Astrocyte (in vitro differentiated cells and primary cell): ENCODE measurements around the gene PKMYT1. TPM values are rescaled to one million over a fixed set of nuclear protein-coding genes. Genes with fewer than 3 reads are reported as not detected.

Experiments
- DNase-seq: peaks from one replicate; pipeline ENCODE4 v3.0.0-alpha.2; 2010; ENCODE audit warnings: low read depth
- FAIRE-seq: peaks from 2 replicates; lab custom pipeline; 2011; peaks lifted over from hg19 to GRCh38; lab: Jason Lieb, UNC
- H2AFZ ChIP-seq: 2 replicates; pipeline ENCODE4 v1.6.0; 2012; ENCODE audit warnings: low read depth, low read length, inconsistent platforms
- H3K27ac ChIP-seq: 2 replicates; pipeline ENCODE4 v1.5.1; 2011; ENCODE audit warnings: low read depth, low read length, inconsistent platforms
- H3K27me3 ChIP-seq: 2 replicates; pipeline ENCODE4 v1.6.0; 2011; ENCODE audit warnings: low read length, inconsistent platforms; ENCODE audit not compliant: insufficient read depth
- H3K36me3 ChIP-seq: 2 replicates; pipeline ENCODE4 v1.5.1; 2011; ENCODE audit warnings: low read length, inconsistent platforms; ENCODE audit not compliant: insufficient read depth
- H3K4me1 ChIP-seq: 2 replicates; pipeline ENCODE4 v1.5.1; 2011; ENCODE audit warnings: low read length, inconsistent platforms; ENCODE audit not compliant: insufficient read depth
- H3K4me2 ChIP-seq: 2 replicates; pipeline ENCODE4 v1.6.0; 2012; ENCODE audit warnings: low read length, inconsistent platforms
- H3K4me3 ChIP-seq: 2 replicates; pipeline ENCODE4 v1.5.1; 2011; ENCODE audit warnings: low read depth, mild to moderate bottlenecking, low read length, inconsistent platforms; ENCODE audit not compliant: insufficient read depth
- H3K79me2 ChIP-seq: 2 replicates; pipeline ENCODE4 v1.6.0; 2012; ENCODE audit warnings: mild to moderate bottlenecking, low read length, inconsistent platforms; ENCODE audit not compliant: insufficient read depth
- H3K9ac ChIP-seq: 2 replicates; pipeline ENCODE4 v1.6.0; 2012; ENCODE audit warnings: mild to moderate bottlenecking, low read length, inconsistent platforms
- H3K9me3 ChIP-seq: 2 replicates; pipeline ENCODE4 v1.5.1; 2012; ENCODE audit warnings: low read depth, mild to moderate bottlenecking, low read length, inconsistent platforms; ENCODE audit not compliant: insufficient read depth
- H4K20me1 ChIP-seq: 2 replicates; pipeline ENCODE4 v1.6.0; 2012; ENCODE audit warnings: low read length, inconsistent platforms; ENCODE audit not compliant: insufficient read depth
- H3K27ac Mint-ChIP-seq: one replicate; pipeline ENCODE4 v1.8.0; 2021; ENCODE audit warnings: mild to moderate bottlenecking, mixed read lengths; ENCODE audit not compliant: unreplicated experiment
- H3K27me3 Mint-ChIP-seq: one replicate; pipeline ENCODE4 v1.8.0; 2021; ENCODE audit warnings: low read depth, mixed read lengths; ENCODE audit not compliant: unreplicated experiment
- H3K36me3 Mint-ChIP-seq: one replicate; pipeline ENCODE4 v1.8.0; 2021; ENCODE audit warnings: low read depth, mixed read lengths; ENCODE audit not compliant: unreplicated experiment
- H3K4me1 Mint-ChIP-seq: one replicate; pipeline ENCODE4 v1.8.0; 2021; ENCODE audit warnings: low read depth, mixed read lengths; ENCODE audit not compliant: unreplicated experiment
- H3K4me3 Mint-ChIP-seq: one replicate; pipeline ENCODE4 v1.8.0; 2021; ENCODE audit warnings: mild to moderate bottlenecking, moderate library complexity, mixed read lengths; ENCODE audit not compliant: unreplicated experiment
- H3K9me3 Mint-ChIP-seq: one replicate; pipeline ENCODE4 v1.8.0; 2021; ENCODE audit warnings: mild to moderate bottlenecking, mixed read lengths; ENCODE audit not compliant: unreplicated experiment
- EZH2 ChIP-seq: IDR thresholded peaks from 2 replicates; pipeline ENCODE4 v1.6.1; 2012; ENCODE audit warnings: mild to moderate bottlenecking, low read length, inconsistent platforms; ENCODE audit not compliant: insufficient read depth
- total RNA-seq: library from RNA; stranded (reverse); gene quantifications from 2 replicates; pipeline ENCODE4 v1.2.1, GENCODE V29; 2021
- TF ChIP-seq, protein P1 (sequence below): IDR thresholded peaks from 2 replicates; pipeline ENCODE4 v1.5.1; 2011; ENCODE audit warnings: low read depth, mild to moderate bottlenecking, inconsistent platforms, low read length, moderate library complexity; ENCODE audit not compliant: insufficient read depth

The PKMYT1 gene
- total RNA-seq, 1 donor from 2014 or later, result 3.9 TPM

DNA sequence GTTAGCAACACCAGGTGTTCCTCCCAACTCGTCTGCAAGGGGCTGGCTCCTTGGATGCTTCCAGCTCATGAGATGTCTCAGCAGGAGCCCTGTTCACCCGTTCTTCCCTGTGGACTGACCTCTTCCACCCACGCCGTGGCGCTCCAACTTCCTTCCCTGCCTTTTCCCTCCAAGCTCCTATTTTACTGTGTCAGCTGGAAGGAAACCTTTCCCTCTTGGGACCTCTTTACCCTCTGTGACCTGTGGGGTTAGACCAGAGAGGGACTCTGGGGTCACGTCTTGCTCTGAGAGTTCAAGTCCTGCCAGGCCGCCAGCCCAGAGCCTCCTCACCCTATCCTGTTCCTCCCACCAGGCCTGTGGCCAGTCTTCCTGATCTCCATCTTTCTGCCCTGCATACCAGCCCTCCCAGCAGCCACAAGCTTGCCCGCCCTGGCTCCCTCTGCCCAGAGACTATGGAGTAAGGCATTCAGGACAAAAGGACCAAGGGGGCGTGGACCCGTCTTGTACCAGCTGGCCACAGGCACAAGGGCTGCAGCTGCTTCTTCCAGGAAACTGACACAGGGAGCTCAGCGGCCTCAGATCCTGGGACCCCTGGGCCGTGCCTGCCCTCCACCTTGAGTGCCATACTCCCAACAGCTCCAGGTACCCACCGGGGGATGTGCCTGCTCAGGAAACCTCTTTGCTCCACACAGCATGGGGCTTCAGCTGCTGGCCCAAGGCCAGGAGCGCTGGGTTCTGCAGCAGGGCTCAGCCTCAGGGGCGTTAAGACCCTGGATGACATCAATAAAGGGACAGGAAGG lies 8.1 kb downstream of the PKMYT1 start:
- Histone ChIP-seq H3K27me3 (peaks cover 10% of the 10 kb centered on the region), H3K36me3 (no peaks in the 10 kb centered on the region), H3K9ac (no peak overlapping the region), H3K4me1 (peaks cover 4% of the 10 kb centered on the region), H3K9me3 (no peaks in the 10 kb centered on the region), H3K79me2 (no peaks in the 10 kb centered on the region), H2AFZ (no peak overlapping the region), H3K27ac (no peak overlapping the region), H4K20me1 (peaks cover 28% of the 10 kb centered on the region), H3K4me2 (no peak overlapping the region), H3K4me3 (no peak overlapping the region)
- no peak for FAIRE-seq
- Mint-ChIP-seq H3K27ac (peak overlapping the region; percentile 66), H3K4me1 (no peaks in the 10 kb centered on the region), H3K9me3 (no peaks in the 10 kb centered on the region), H3K27me3 (peaks cover 15% of the 10 kb centered on the region), H3K4me3 (peak overlapping the region; percentile 60), H3K36me3 (peaks cover 6% of the 10 kb centered on the region)
- TF ChIP-seq, protein P1, sequence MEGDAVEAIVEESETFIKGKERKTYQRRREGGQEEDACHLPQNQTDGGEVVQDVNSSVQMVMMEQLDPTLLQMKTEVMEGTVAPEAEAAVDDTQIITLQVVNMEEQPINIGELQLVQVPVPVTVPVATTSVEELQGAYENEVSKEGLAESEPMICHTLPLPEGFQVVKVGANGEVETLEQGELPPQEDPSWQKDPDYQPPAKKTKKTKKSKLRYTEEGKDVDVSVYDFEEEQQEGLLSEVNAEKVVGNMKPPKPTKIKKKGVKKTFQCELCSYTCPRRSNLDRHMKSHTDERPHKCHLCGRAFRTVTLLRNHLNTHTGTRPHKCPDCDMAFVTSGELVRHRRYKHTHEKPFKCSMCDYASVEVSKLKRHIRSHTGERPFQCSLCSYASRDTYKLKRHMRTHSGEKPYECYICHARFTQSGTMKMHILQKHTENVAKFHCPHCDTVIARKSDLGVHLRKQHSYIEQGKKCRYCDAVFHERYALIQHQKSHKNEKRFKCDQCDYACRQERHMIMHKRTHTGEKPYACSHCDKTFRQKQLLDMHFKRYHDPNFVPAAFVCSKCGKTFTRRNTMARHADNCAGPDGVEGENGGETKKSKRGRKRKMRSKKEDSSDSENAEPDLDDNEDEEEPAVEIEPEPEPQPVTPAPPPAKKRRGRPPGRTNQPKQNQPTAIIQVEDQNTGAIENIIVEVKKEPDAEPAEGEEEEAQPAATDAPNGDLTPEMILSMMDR, result no peak
- no peak for TF ChIP-seq EZH2
- DNase-seq, result no peak

DNA sequence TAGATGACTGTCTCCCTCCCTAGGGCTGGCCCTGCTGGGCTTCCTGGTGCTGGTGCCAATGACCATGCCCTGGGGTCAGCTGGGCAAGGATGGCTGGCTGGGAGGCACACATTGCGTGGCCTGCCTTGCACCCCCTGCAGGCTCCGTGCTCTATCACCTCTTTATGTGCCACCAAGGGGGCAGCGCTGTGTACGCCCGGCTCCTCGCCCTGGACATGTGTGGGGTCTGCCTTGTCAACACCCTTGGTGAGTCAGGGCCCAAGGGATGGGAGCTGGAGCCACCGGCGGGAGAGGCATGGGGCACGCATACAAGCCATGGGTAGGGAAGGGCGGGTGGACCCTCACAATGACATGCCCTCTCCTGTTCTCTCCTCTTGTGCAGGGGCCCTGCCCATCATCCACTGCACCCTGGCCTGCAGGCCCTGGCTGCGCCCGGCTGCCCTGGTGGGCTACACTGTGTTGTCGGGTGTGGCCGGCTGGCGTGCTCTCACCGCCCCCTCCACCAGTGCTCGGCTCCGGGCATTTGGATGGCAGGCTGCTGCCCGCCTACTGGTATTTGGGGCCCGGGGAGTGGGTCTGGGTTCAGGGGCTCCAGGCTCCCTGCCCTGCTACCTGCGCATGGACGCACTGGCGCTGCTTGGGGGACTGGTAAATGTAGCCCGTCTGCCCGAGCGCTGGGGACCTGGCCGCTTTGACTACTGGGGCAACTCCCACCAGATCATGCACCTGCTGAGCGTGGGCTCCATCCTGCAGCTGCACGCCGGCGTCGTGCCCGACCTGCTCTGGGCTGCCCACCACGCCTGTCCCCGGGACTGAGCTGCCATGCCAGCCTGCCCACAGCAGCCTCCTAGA lies 8.9 kb downstream of the PKMYT1 start:
- Mint-ChIP-seq H3K27ac (no peak overlapping the region), H3K36me3 (peaks cover 6% of the 10 kb centered on the region), H3K4me1 (no peaks in the 10 kb centered on the region), H3K9me3 (no peaks in the 10 kb centered on the region), H3K4me3 (peak overlapping the region; percentile 64), H3K27me3 (peaks cover 11% of the 10 kb centered on the region)
- Histone ChIP-seq H3K4me2 (peak overlapping the region; percentile 97), H3K27me3 (peaks cover 10% of the 10 kb centered on the region), H3K79me2 (no peaks in the 10 kb centered on the region), H3K27ac (no peak overlapping the region), H3K9ac (no peak overlapping the region), H3K4me3 (no peak overlapping the region), H3K4me1 (peaks cover 4% of the 10 kb centered on the region), H4K20me1 (peaks cover 28% of the 10 kb centered on the region), H2AFZ (no peak overlapping the region), H3K36me3 (no peaks in the 10 kb centered on the region), H3K9me3 (no peaks in the 10 kb centered on the region)
- no peak for DNase-seq
- FAIRE-seq, result no peak
- TF ChIP-seq EZH2, result no peak
- TF ChIP-seq, protein P1, result no peak
